Mesothelial cell of epicardium (in vitro differentiated cells): Measurements from ENCODE around the gene CWF19L1. TPM values are rescaled to one million over a fixed set of nuclear protein-coding genes. Genes with fewer than 3 reads are reported as not detected.
"Not testable (repeated sequence)": the region's sequence is repeated elsewhere in the genome, so short reads cannot be mapped to it uniquely, and the experiment has no call there.

Experiments used
- DNase-seq, 2 experiments: peaks; one replicate each; pipeline ENCODE4 v3.0.0; 2021; ENCODE audit warnings: low spot score in 2 of 2; ENCODE audit not compliant: unreplicated experiment in 2 of 2
- H3K27ac Mint-ChIP-seq: 2 replicates; pipeline ENCODE4 v1.8.0; 2021; ENCODE audit warnings: mixed read lengths
- H3K27me3 Mint-ChIP-seq: 2 replicates; pipeline ENCODE4 v1.8.0; 2021; ENCODE audit warnings: low read depth, mixed read lengths
- H3K36me3 Mint-ChIP-seq: 2 replicates; pipeline ENCODE4 v1.8.0; 2021; ENCODE audit warnings: mixed read lengths
- H3K4me1 Mint-ChIP-seq: 2 replicates; pipeline ENCODE4 v1.8.0; 2021; ENCODE audit warnings: mixed read lengths
- H3K4me3 Mint-ChIP-seq: 2 replicates; pipeline ENCODE4 v1.8.0; 2021; ENCODE audit warnings: mild to moderate bottlenecking, moderate library complexity, mixed read lengths
- H3K9me3 Mint-ChIP-seq: 2 replicates; pipeline ENCODE4 v1.8.0; 2021; ENCODE audit warnings: mixed read lengths
- total RNA-seq: library from RNA; stranded (reverse); gene quantifications from 3 replicates; pipeline ENCODE4 v1.2.1, GENCODE V29; 2021
- TF ChIP-seq, protein P1 (sequence below): fragments of 200-600 bp; sonication (generic); IDR thresholded peaks from one replicate; pipeline ENCODE4 v1.5.0; 2021; ENCODE audit warnings: antibody characterized with exemption; ENCODE audit not compliant: unreplicated experiment

CWF19L1 gene
- total RNA-seq, 1 donor from 2014 or later: 25.6 TPM

DNA sequence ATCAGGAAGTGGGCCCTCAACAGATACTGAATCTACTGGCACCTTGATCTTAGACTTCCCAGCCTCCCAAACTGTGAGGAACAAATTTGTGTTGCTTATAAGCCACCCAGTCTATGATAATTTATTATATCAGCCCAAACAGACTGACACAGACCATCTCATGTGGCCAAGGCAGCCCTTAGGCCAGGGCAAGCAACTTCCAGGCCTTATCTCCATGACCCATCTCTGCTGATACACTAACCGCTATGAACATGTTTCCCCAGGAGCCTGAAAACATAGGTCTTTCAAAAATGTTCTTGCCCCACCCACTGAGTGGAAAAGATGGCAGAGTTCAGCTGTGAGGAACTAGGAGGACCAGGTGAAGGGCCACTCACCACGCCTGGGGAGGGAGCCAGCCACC lies 22.2 kb upstream of the CWF19L1 start:
- DNase-seq: no peak
- H3K27me3 Mint-ChIP-seq: peaks cover 40% of the 10 kb centered on the region
- H3K27ac Mint-ChIP-seq: no peak overlapping the region
- peaks cover 14% of the 10 kb centered on the region for H3K4me1 Mint-ChIP-seq
- no peaks in the 10 kb centered on the region for H3K36me3 Mint-ChIP-seq
- no peaks in the 10 kb centered on the region for H3K9me3 Mint-ChIP-seq
- H3K4me3 Mint-ChIP-seq: no peak overlapping the region
- TF ChIP-seq, protein P1, sequence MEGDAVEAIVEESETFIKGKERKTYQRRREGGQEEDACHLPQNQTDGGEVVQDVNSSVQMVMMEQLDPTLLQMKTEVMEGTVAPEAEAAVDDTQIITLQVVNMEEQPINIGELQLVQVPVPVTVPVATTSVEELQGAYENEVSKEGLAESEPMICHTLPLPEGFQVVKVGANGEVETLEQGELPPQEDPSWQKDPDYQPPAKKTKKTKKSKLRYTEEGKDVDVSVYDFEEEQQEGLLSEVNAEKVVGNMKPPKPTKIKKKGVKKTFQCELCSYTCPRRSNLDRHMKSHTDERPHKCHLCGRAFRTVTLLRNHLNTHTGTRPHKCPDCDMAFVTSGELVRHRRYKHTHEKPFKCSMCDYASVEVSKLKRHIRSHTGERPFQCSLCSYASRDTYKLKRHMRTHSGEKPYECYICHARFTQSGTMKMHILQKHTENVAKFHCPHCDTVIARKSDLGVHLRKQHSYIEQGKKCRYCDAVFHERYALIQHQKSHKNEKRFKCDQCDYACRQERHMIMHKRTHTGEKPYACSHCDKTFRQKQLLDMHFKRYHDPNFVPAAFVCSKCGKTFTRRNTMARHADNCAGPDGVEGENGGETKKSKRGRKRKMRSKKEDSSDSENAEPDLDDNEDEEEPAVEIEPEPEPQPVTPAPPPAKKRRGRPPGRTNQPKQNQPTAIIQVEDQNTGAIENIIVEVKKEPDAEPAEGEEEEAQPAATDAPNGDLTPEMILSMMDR: no peak

GRCh38 chr10:100288196-100288595 lies 20.8 kb upstream of the CWF19L1 start:
- H3K9me3 Mint-ChIP-seq: no peaks in the 10 kb centered on the region
- TF ChIP-seq, protein P1: no peak
- H3K27ac Mint-ChIP-seq: no peak overlapping the region
- peaks cover 2% of the 10 kb centered on the region for H3K36me3 Mint-ChIP-seq
- no peak for DNase-seq
- H3K27me3 Mint-ChIP-seq: peaks cover 25% of the 10 kb centered on the region
- no peak overlapping the region for H3K4me3 Mint-ChIP-seq
- H3K4me1 Mint-ChIP-seq: peaks cover 14% of the 10 kb centered on the region

- DNase-seq: no peak
- Mint-ChIP-seq H3K4me1 (peaks cover 14% of the 10 kb centered on the region), H3K4me3 (peak overlapping the region; percentile 24), H3K9me3 (no peaks in the 10 kb centered on the region), H3K36me3 (peaks cover 2% of the 10 kb centered on the region), H3K27me3 (peaks cover 21% of the 10 kb centered on the region), H3K27ac (no peak overlapping the region)
- TF ChIP-seq, protein P1: no peak
Measured at GRCh38 chr10:100287756-100288155, 20.3 kb upstream of the CWF19L1 start.

DNA sequence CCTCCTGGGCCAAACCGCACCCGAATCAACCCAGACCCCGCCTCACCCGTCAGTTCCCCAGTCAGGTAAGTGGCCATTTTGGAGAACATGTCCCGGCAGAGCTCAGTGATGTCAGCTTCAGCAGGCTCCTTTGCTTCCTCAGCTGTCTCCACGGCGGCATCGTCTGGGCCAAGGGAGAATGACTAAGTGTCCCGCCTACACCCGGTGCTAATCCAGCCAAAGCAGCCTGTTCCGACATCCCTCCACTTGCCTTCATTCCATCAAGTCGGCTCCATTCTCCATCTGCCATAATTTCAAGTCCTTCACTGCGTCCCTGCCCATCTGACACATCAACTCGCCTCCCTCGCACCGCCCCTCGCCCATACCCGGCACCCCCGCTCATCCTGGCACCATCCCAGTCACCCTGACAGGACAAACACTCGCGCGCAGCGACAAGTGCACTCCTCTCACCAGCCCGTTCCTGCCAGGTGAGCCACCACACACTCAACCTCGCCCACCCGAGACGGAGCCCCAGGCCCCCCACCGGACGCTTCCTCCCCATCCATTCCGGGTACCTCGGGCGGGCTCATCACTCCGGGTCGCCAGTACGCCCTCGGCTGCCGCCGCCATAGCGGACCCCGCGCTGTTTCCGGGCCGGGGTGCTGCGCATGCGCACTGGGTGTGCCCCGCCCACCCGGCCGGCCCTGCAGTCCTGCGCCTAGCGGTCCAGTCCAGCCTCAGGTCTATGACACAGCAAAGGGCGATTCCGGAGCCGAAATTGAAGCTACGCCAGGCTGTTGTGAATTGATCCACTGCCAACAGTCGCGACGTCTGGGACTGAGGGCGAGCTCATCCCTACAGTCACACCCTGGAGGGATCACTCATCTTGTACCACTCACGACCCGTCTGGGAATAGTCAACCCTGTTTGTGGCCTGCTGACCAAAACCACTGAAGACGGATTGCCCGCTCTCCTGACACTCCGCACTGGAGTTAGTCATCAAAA lies 18.9 kb upstream of the CWF19L1 start, which contains the start of gene BLOC1S2:
Gene BLOC1S2 (minus strand): TSS at position 630 of the 983 bp plus-strand sequence. CDS start 21 bp downstream, at position 609.
- Mint-ChIP-seq H3K4me1 (peaks cover 14% of the 10 kb centered on the region), H3K27me3 (peaks cover 9% of the 10 kb centered on the region), H3K9me3 (no peaks in the 10 kb centered on the region), H3K36me3 (peaks cover 2% of the 10 kb centered on the region), H3K27ac (peak within 1 kb of the TSS; percentile 92), H3K4me3 (peak within 1 kb of the TSS; percentile 94)
- peak; percentile 77 to 95 for DNase-seq
- TF ChIP-seq, protein P1: no peak

GRCh38 chr10:100285326-100285725 lies 17.9 kb upstream of the CWF19L1 start:
- Mint-ChIP-seq H3K4me3 (peak overlapping the region; percentile 94), H3K4me1 (peaks cover 14% of the 10 kb centered on the region), H3K27ac (peak overlapping the region; percentile 92)
- DNase-seq, H3K27me3 Mint-ChIP-seq, H3K9me3 Mint-ChIP-seq, H3K36me3 Mint-ChIP-seq: not testable (repeated sequence)

- no peaks in the 10 kb centered on the region for H3K9me3 Mint-ChIP-seq
- H3K27ac Mint-ChIP-seq: no peak overlapping the region
- peaks cover 17% of the 10 kb centered on the region for H3K36me3 Mint-ChIP-seq
- H3K27me3 Mint-ChIP-seq: no peaks in the 10 kb centered on the region
- peaks cover 14% of the 10 kb centered on the region for H3K4me1 Mint-ChIP-seq
- TF ChIP-seq, protein P1: no peak
- DNase-seq: no peak
- H3K4me3 Mint-ChIP-seq: no peak overlapping the region
Measured at GRCh38 chr10:100282907-100283306, 15.5 kb upstream of the CWF19L1 start.

DNA sequence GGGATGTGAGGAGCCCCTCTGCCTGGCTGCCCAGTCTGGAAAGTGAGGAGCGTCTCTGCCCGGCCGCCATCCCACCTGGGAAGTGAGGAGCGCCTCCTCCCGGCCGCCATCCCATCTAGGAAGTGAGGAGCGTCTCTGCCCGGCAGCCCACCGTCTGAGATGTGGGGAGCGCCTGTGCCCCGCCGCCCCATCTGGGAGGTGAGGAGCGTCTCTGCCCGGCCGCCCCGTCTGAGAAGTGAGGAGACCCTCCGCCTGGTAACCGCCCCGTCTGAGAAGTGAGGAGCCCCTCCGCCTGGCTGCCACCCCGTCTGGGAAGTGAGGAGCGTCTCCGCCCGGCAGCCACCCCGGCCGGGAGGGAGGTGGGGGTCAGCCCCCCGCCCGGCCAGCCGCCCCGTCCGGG lies 9.5 kb upstream of the CWF19L1 start:
- H3K27me3 Mint-ChIP-seq, H3K27ac Mint-ChIP-seq, DNase-seq, H3K4me1 Mint-ChIP-seq, H3K4me3 Mint-ChIP-seq, H3K9me3 Mint-ChIP-seq: not testable (repeated sequence)
- H3K36me3 Mint-ChIP-seq: peaks cover 26% of the 10 kb centered on the region
